A549 (cell line): ENCODE results near the gene ITGA2. TPM values are rescaled to one million over a fixed set of nuclear protein-coding genes. Genes with fewer than 3 reads are reported as not detected.

Experiments used
- ATAC-seq, 2 experiments: fragments of 200-7000 bp in 1 of 2; fragments of >200 bp in 1 of 2; cut with Nextera tagmentation in 1 of 2; cut with Tn5 transposase in 1 of 2; 3 replicates each; pipeline versions ENCODE4 v1.8.0 to v1.9.1; 2018 to 2020; ENCODE audit warnings: mild to moderate bottlenecking in 1 of 2, moderate library complexity in 1 of 2
- CTCF ChIA-PET: fragments of 300-600 bp; sonication (Branson Sonifier 250); formaldehyde crosslinking; extraction: SDS; loops from one replicate; lab custom pipeline; 2021; ENCODE audit warnings: antibody characterized with exemption, inconsistent platforms; lab: Yijun Ruan, JAX
- POLR2A ChIA-PET: fragments of 350-600 bp; formaldehyde crosslinking; extraction: SDS; loops from one replicate; lab custom pipeline; 2021; ENCODE audit warnings: antibody characterized with exemption, inconsistent platforms; lab: Yijun Ruan, JAX
- DNase-seq, 2 experiments: peaks; one replicate each; pipeline versions ENCODE4 v3.0.0 to v3.0.0-alpha.2; 2011 to 2016; ENCODE audit warnings: low read depth in 1 of 2, low spot score in 1 of 2
- FAIRE-seq: peaks from 2 replicates; lab custom pipeline; 2011; peaks lifted over from hg19 to GRCh38; lab: Jason Lieb, UNC
- H3K27ac ChIP-seq, 2 experiments: fragments of >200 bp; sonication (Bioruptor Twin); formaldehyde crosslinking; 3 replicates each; pipeline ENCODE4 v1.5.1; 2016 to 2017
- H3K4me1 ChIP-seq: fragments of >200 bp; sonication (Bioruptor Twin); formaldehyde crosslinking; 3 replicates; pipeline ENCODE4 v1.6.1; 2016
- H3K4me2 ChIP-seq: fragments of >200 bp; sonication (Bioruptor Twin); formaldehyde crosslinking; 3 replicates; pipeline ENCODE4 v1.6.1; 2016
- H3K4me3 ChIP-seq: fragments of >200 bp; sonication (Bioruptor Twin); formaldehyde crosslinking; 3 replicates; pipeline ENCODE4 v1.5.1; 2016
- H3K9me3 ChIP-seq: fragments of >200 bp; sonication (Bioruptor Twin); formaldehyde crosslinking; 3 replicates; pipeline ENCODE4 v1.6.1; 2016
- BHLHE40 ChIP-seq: IDR thresholded peaks from 2 replicates; pipeline ENCODE4 v1.6.1; 2012; ENCODE audit warnings: low read depth, low read length, inconsistent platforms
- CHD4 ChIP-seq: fragments of 200-600 bp; sonication (generic); IDR thresholded peaks from 2 replicates; pipeline ENCODE4 v1.6.1; 2016; ENCODE audit warnings: antibody characterized with exemption, mild to moderate bottlenecking, borderline replicate concordance
- EHMT2 ChIP-seq: fragments of 200-600 bp; sonication (generic); IDR thresholded peaks from 2 replicates; pipeline ENCODE4 v1.6.1; 2016; ENCODE audit warnings: antibody characterized with exemption, low read depth, mild to moderate bottlenecking, moderate library complexity
- FOSL2 ChIP-seq, 2 experiments: fragments of 450-650 bp in 1 of 2; fragments of >200 bp in 1 of 2; sonication (Bioruptor Twin) in 1 of 2; formaldehyde crosslinking; IDR thresholded peaks; 2 replicates each; pipeline versions ENCODE4 v1.5.0 to v1.6.1; 2016 to 2020; ENCODE audit warnings: mild to moderate bottlenecking in 1 of 2, moderate library complexity in 1 of 2
- FOXS1 ChIP-seq: fragments of 250-450 bp; sonication (Bioruptor Pico); IDR thresholded peaks from 2 replicates; pipeline ENCODE4 v1.5.0; 2020; ENCODE audit warnings: mild to moderate bottlenecking, moderate library complexity
- HOXB5 ChIP-seq: fragments of 250-450 bp; sonication (Bioruptor Pico); IDR thresholded peaks from 2 replicates; pipeline ENCODE4 v1.5.0; 2020; ENCODE audit warnings: mild to moderate bottlenecking, moderate library complexity
- JUNB ChIP-seq: fragments of >200 bp; sonication (Bioruptor Twin); formaldehyde crosslinking; IDR thresholded peaks from 2 replicates; pipeline ENCODE4 v1.6.1; 2016
- MAFK ChIP-seq: fragments of 450-650 bp; IDR thresholded peaks from 2 replicates; pipeline ENCODE4 v1.6.1; 2014; ENCODE audit not compliant: partially characterized antibody
- NR3C1 ChIP-seq: fragments of >200 bp; sonication (Bioruptor Twin); formaldehyde crosslinking; IDR thresholded peaks from 3 replicates; pipeline ENCODE4 v1.6.1; 2017
- POLR2A ChIP-seq: IDR thresholded peaks from 2 replicates; pipeline ENCODE4 v1.6.1; 2012; ENCODE audit warnings: mild to moderate bottlenecking, low read length
- RNF2 ChIP-seq: fragments of 200-600 bp; sonication (generic); IDR thresholded peaks from 2 replicates; pipeline ENCODE4 v1.6.1; 2016; ENCODE audit warnings: low read depth, mild to moderate bottlenecking, antibody characterized with exemption, moderate library complexity, borderline replicate concordance
- USF2 ChIP-seq: fragments of 450-650 bp; IDR thresholded peaks from 2 replicates; pipeline ENCODE4 v1.6.1; 2014; ENCODE audit warnings: antibody characterized with exemption
- ZC3H11A ChIP-seq: fragments of 450-650 bp; IDR thresholded peaks from 2 replicates; pipeline ENCODE4 v1.6.1; 2014; ENCODE audit warnings: antibody characterized with exemption, mild to moderate bottlenecking
- WGBS: methylation state at CpG from one replicate; pipeline ENCODE4 v1.1.6; 2017; ENCODE audit errors: missing lambda C conversion rate; 5-methylcytosine and 5-hydroxymethylcytosine counted together
- polyA plus RNA-seq, 4 experiments: library from polyadenylated mRNA; depleted of rRNA in 3 of 4; stranded (reverse); fragments of >200 nt; fragmentation: RNase III in 1 of 4; extraction: RNeasy Plus Mini Kit Qiagen cat#74134 plus additional on column Dnase treatment in 1 of 4; gene quantifications; 2 replicates in 3 of 4; 3 replicates in 1 of 4; pipeline ENCODE4 v1.2.3, GENCODE V29; 2011 to 2017
- TF ChIP-seq, protein P1 (sequence below): fragments of >200 bp; sonication (Bioruptor Twin); formaldehyde crosslinking; IDR thresholded peaks from 3 replicates; pipeline ENCODE4 v1.5.1; 2016
- TF ChIP-seq, protein P2 (sequence below): fragments of 200-600 bp; sonication (generic); IDR thresholded peaks from 2 replicates; pipeline ENCODE4 v1.6.1; 2016; ENCODE audit warnings: antibody characterized with exemption, mild to moderate bottlenecking, moderate library complexity

Gene ITGA2
- polyA plus RNA-seq, 2 of the 4 experiments (the other 2 are of a cell fraction), result 8.5 to 28.0 TPM

DNA sequence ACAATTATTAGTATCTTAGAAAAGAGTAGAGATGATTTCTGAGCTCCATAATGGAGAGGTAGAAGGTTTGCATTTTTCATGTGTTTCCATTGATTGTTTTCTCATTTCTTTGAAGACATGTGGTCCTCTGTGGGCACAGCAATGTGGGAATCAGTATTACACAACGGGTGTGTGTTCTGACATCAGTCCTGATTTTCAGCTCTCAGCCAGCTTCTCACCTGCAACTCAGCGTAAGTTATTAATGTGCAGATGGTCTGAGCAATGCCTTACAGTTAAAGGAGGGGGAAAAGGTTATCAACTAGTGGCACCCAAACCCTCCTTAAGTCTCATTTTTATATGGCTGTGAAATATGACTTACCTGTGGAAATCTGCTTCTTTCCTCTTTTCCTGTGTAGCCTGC lies 59.1 kb downstream of the ITGA2 start (continued):
- TF ChIP-seq, protein P1, sequence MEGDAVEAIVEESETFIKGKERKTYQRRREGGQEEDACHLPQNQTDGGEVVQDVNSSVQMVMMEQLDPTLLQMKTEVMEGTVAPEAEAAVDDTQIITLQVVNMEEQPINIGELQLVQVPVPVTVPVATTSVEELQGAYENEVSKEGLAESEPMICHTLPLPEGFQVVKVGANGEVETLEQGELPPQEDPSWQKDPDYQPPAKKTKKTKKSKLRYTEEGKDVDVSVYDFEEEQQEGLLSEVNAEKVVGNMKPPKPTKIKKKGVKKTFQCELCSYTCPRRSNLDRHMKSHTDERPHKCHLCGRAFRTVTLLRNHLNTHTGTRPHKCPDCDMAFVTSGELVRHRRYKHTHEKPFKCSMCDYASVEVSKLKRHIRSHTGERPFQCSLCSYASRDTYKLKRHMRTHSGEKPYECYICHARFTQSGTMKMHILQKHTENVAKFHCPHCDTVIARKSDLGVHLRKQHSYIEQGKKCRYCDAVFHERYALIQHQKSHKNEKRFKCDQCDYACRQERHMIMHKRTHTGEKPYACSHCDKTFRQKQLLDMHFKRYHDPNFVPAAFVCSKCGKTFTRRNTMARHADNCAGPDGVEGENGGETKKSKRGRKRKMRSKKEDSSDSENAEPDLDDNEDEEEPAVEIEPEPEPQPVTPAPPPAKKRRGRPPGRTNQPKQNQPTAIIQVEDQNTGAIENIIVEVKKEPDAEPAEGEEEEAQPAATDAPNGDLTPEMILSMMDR, result no peak
- no peak for TF ChIP-seq JUNB
- no peak for TF ChIP-seq FOSL2 (IDR thresholded peaks at IDR 0.05)
- no peak for TF ChIP-seq FOSL2 (CRISPR knock-in tag; IDR thresholded peaks at IDR 0.05)

DNA sequence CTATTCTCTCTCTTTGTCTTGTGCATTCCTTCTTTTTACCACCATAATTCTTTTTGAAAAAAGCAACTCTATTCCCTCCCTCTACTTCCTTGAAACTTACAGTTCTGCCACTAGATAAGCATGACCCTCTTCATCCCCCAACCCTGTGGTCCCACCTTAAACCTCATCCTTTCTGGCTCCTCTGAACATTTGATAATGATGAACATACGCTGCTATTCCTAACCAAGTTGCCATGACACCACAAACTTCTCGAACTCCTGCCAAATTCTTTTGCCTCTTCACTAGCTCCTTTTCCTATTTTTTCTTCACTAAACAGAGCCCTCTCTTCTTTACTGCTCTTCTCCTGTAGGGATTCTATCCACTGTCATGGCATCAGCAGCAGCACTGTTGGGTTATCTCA lies 63.3 kb downstream of the ITGA2 start:
- CTCF ChIA-PET, result interaction anchor here (1.0 to 2.0 kb wide), 3 partner anchors 17 to 105 kb away, joined by 3 to 5 read pairs (median 4); no protein-coding TSS in a partner anchor
- no peak for ATAC-seq
- Histone ChIP-seq H3K9me3 (no peaks in the 10 kb centered on the region), H3K4me3 (no peak overlapping the region), H3K4me1 (no peaks in the 10 kb centered on the region)
- POLR2A ChIA-PET, result no interaction called here
- 95% methylated on average over 2 of the region's 2 CpGs for WGBS
- TF ChIP-seq BHLHE40, result no peak
- TF ChIP-seq ZC3H11A, result no peak
- TF ChIP-seq CHD4, result no peak
- TF ChIP-seq FOXS1, result no peak
- TF ChIP-seq NR3C1, result no peak
- no peak for TF ChIP-seq RNF2
- TF ChIP-seq, all 56 proteins: peak for 0
- H3K27ac ChIP-seq, result no peak overlapping the region
- H3K4me2 ChIP-seq, result no peak overlapping the region
- DNase-seq, result no peak
- no peak for FAIRE-seq

GRCh38 chr5:53053364-53053763 lies 64.2 kb downstream of the ITGA2 start:
- 96% methylated on average over 4 of the region's 4 CpGs for WGBS
- Histone ChIP-seq H3K4me2 (no peak overlapping the region), H3K27ac (no peak overlapping the region), H3K4me3 (no peak overlapping the region), H3K9me3 (no peaks in the 10 kb centered on the region), H3K4me1 (no peaks in the 10 kb centered on the region)
- DNase-seq (no peak), FAIRE-seq (no peak), ATAC-seq (no peak)
- POLR2A ChIA-PET, result no interaction called here
- TF ChIP-seq, protein P2, sequence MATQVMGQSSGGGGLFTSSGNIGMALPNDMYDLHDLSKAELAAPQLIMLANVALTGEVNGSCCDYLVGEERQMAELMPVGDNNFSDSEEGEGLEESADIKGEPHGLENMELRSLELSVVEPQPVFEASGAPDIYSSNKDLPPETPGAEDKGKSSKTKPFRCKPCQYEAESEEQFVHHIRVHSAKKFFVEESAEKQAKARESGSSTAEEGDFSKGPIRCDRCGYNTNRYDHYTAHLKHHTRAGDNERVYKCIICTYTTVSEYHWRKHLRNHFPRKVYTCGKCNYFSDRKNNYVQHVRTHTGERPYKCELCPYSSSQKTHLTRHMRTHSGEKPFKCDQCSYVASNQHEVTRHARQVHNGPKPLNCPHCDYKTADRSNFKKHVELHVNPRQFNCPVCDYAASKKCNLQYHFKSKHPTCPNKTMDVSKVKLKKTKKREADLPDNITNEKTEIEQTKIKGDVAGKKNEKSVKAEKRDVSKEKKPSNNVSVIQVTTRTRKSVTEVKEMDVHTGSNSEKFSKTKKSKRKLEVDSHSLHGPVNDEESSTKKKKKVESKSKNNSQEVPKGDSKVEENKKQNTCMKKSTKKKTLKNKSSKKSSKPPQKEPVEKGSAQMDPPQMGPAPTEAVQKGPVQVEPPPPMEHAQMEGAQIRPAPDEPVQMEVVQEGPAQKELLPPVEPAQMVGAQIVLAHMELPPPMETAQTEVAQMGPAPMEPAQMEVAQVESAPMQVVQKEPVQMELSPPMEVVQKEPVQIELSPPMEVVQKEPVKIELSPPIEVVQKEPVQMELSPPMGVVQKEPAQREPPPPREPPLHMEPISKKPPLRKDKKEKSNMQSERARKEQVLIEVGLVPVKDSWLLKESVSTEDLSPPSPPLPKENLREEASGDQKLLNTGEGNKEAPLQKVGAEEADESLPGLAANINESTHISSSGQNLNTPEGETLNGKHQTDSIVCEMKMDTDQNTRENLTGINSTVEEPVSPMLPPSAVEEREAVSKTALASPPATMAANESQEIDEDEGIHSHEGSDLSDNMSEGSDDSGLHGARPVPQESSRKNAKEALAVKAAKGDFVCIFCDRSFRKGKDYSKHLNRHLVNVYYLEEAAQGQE, result no peak
- TF ChIP-seq USF2 (no peak), HOXB5 (CRISPR knock-in tag) (no peak), EHMT2 (no peak)
- CTCF ChIA-PET, result interaction anchor here (1.1 to 2.0 kb wide), 3 partner anchors 16 to 105 kb away, joined by 4 to 5 read pairs (median 4); no protein-coding TSS in a partner anchor

DNA sequence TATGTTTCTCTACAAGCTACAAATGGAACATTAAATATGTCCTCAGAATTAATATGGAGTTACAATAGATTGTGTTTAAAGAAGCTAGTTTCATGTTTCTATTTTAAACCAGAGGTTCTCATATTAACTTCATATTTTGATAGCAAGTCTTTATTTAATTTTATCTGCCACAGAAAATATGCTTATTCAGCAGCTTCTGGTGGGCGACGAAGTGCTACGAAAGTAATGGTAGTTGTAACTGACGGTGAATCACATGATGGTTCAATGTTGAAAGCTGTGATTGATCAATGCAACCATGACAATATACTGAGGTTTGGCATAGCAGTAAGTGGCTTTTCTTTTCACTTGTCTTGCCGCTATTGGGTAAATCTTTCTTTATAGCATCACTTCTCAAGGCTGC lies 66.2 kb downstream of the ITGA2 start:
- no peak overlapping the region for H3K4me2 ChIP-seq
- POLR2A ChIA-PET, result no interaction called here
- CTCF ChIA-PET, result interaction anchor here (1.2 kb wide), 1 partner anchor 107 kb away, joined by 3 read pairs; no protein-coding TSS in a partner anchor
- TF ChIP-seq MAFK (peak; percentile 93), POLR2A (no peak)
- TF ChIP-seq, all 56 proteins: peak for 1
- Histone ChIP-seq H3K27ac (no peak overlapping the region), H3K9me3 (no peaks in the 10 kb centered on the region), H3K4me1 (no peaks in the 10 kb centered on the region), H3K4me3 (no peak overlapping the region)
- WGBS, result 83% methylated on average over 5 of the region's 5 CpGs
- ATAC-seq, result no peak
- FAIRE-seq, result no peak
- no peak for DNase-seq
